Natural killer cell (primary cell): ENCODE data around the gene SLC7A6. TPM values are rescaled to one million over a fixed set of nuclear protein-coding genes. Genes with fewer than 3 reads are reported as not detected.

Source experiments
- ATAC-seq, 3 donors: fragments of 150-1000 bp in 2 of 3; fragments of 200-7000 bp in 1 of 3; cut with Tn5 transposase; 1 replicate in 1 of 3; 2 replicates in 2 of 3; pipeline ENCODE4 v1.10.0; 2021; ENCODE audit warnings: mild to moderate bottlenecking in 2 of 3, moderate library complexity in 2 of 3
- DNase-seq, 2 donors: peaks; one replicate each; pipeline versions ENCODE4 v3.0.0 to v3.0.0-alpha.2; 2013 to 2021; ENCODE audit warnings: mixed read lengths in 1 of 2
- H3K27ac ChIP-seq: one replicate; pipeline ENCODE4 v1.5.1; 2013; ENCODE audit warnings: mild to moderate bottlenecking, low read length
- H3K27me3 ChIP-seq: one replicate; pipeline ENCODE4 v1.6.1; 2013; ENCODE audit warnings: low read length; ENCODE audit not compliant: control insufficient read depth, insufficient read depth
- H3K36me3 ChIP-seq: one replicate; pipeline ENCODE4 v1.6.1; 2013; ENCODE audit warnings: low read length; ENCODE audit not compliant: control insufficient read depth, insufficient read depth
- H3K4me1 ChIP-seq: one replicate; pipeline ENCODE4 v1.6.1; 2013; ENCODE audit warnings: low read length; ENCODE audit not compliant: control insufficient read depth, insufficient read depth
- H3K4me3 ChIP-seq: one replicate; pipeline ENCODE4 v1.5.1; 2013; ENCODE audit warnings: low read length
- H3K9me3 ChIP-seq: one replicate; pipeline ENCODE4 v1.6.1; 2013; ENCODE audit warnings: low read length; ENCODE audit not compliant: control insufficient read depth, insufficient read depth
- H3K27ac Mint-ChIP-seq, 2 donors: one replicate each; pipeline ENCODE4 v1.8.0; 2022; ENCODE audit warnings: mild to moderate bottlenecking in 2 of 2, mixed read lengths in 2 of 2, moderate library complexity in 1 of 2
- H3K27me3 Mint-ChIP-seq, 2 donors: one replicate each; pipeline ENCODE4 v1.8.0; 2022; ENCODE audit warnings: low read depth in 2 of 2, mixed read lengths in 2 of 2
- H3K36me3 Mint-ChIP-seq: one replicate; pipeline ENCODE4 v1.8.0; 2022; ENCODE audit warnings: mixed read lengths
- H3K4me1 Mint-ChIP-seq, 2 donors: one replicate each; pipeline ENCODE4 v1.8.0; 2022; ENCODE audit warnings: mixed read lengths in 2 of 2
- H3K4me3 Mint-ChIP-seq: one replicate; pipeline ENCODE4 v1.8.0; 2022; ENCODE audit warnings: mild to moderate bottlenecking, moderate library complexity, mixed read lengths
- H3K9me3 Mint-ChIP-seq, 2 donors: one replicate each; pipeline ENCODE4 v1.8.0; 2022; ENCODE audit warnings: mixed read lengths in 2 of 2
- CTCF ChIP-seq: fragments of 200-600 bp; IDR thresholded peaks from one replicate; pipeline ENCODE4 v1.8.0; 2022; ENCODE audit warnings: antibody characterized with exemption
- WGBS: methylation state at CpG from one replicate; pipeline ENCODE4 v1.1.7; 2013; ENCODE audit warnings: missing lambda C conversion rate; ENCODE audit not compliant: insufficient coverage; 5-methylcytosine and 5-hydroxymethylcytosine counted together
- intact Hi-C: fragments of 100-400 bp; cut with micrococcal nuclease; formaldehyde crosslinking; loops from one replicate; pipeline ENCODE4 v1.14.2; 2022
- total RNA-seq, 4 donors: library from RNA; stranded (reverse); fragments of 120-200 nt in 1 of 4; gene quantifications; one replicate each; pipeline versions ENCODE4 v1.2.3 to v1.2.4, GENCODE V29; 2013 to 2022

SLC7A6 gene
- total RNA-seq, 3 donors from 2014 or later (not counting 1 experiment from before 2014, with no cell fraction given): 46.6 to 84.9 (median 69.6) TPM

GRCh38 chr16:68331879-68332410, 67.6 kb downstream of the SLC7A6 start:
- H3K9me3 ChIP-seq: no peaks in the 10 kb centered on the region
- H3K4me3 Mint-ChIP-seq: no peak overlapping the region
- H3K4me3 ChIP-seq: no peak overlapping the region
- H3K36me3 Mint-ChIP-seq: no peaks in the 10 kb centered on the region
- peak overlapping the region in 1 of 2 donors; percentile 37 for H3K27ac Mint-ChIP-seq
- H3K27me3 Mint-ChIP-seq: no peaks in the 10 kb centered on the region
- no peaks in the 10 kb centered on the region for H3K9me3 Mint-ChIP-seq
- ATAC-seq (no peak), DNase-seq (no peak)
- intact Hi-C loops: no loop called here
- H3K27ac ChIP-seq: no peak overlapping the region
- 45% methylated on average over 4 of the region's 4 CpGs for WGBS
- no peak for TF ChIP-seq CTCF
- H3K4me1 ChIP-seq: peaks cover 3% of the 10 kb centered on the region
- H3K4me1 Mint-ChIP-seq: peaks cover 6% of the 10 kb centered on the region in 2 donors
- H3K27me3 ChIP-seq: no peaks in the 10 kb centered on the region
- peaks cover 21% of the 10 kb centered on the region for H3K36me3 ChIP-seq

- peak overlapping the region in 1 of 2 donors; percentile 37 for H3K27ac Mint-ChIP-seq
- WGBS: 48% methylated on average over 6 of the region's 7 CpGs
- no peaks in the 10 kb centered on the region for H3K36me3 Mint-ChIP-seq
- Histone ChIP-seq H3K4me3 (no peak overlapping the region), H3K4me1 (peaks cover 3% of the 10 kb centered on the region), H3K9me3 (no peaks in the 10 kb centered on the region), H3K36me3 (peaks cover 25% of the 10 kb centered on the region), H3K27me3 (no peaks in the 10 kb centered on the region), H3K27ac (no peak overlapping the region)
- H3K9me3 Mint-ChIP-seq: no peaks in the 10 kb centered on the region
- no peak for DNase-seq
- no peak overlapping the region for H3K4me3 Mint-ChIP-seq
- intact Hi-C loops: no loop called here
- no peaks in the 10 kb centered on the region for H3K27me3 Mint-ChIP-seq
- no peak for TF ChIP-seq CTCF
- H3K4me1 Mint-ChIP-seq: peaks cover 6% of the 10 kb centered on the region in 2 donors
- no peak for ATAC-seq
These were observed 68.2 kb downstream of the SLC7A6 start for GRCh38 chr16:68332411-68333121.

GRCh38 chr16:68335175-68335574, 70.8 kb downstream of the SLC7A6 start:
- Mint-ChIP-seq H3K36me3 (no peaks in the 10 kb centered on the region), H3K27ac (no peak overlapping the region)
- no peak for DNase-seq

More at GRCh38 chr16:68335175-68335574, 70.8 kb downstream of the SLC7A6 start:
- no peak overlapping the region for H3K4me3 Mint-ChIP-seq
- no peaks in the 10 kb centered on the region for H3K27me3 Mint-ChIP-seq
- intact Hi-C loops: no loop called here
- H3K9me3 Mint-ChIP-seq: no peaks in the 10 kb centered on the region
- Histone ChIP-seq H3K27ac (no peak overlapping the region), H3K4me1 (no peaks in the 10 kb centered on the region), H3K27me3 (no peaks in the 10 kb centered on the region), H3K4me3 (no peak overlapping the region), H3K9me3 (no peaks in the 10 kb centered on the region), H3K36me3 (peaks cover 48% of the 10 kb centered on the region)
- no peaks in the 10 kb centered on the region for H3K4me1 Mint-ChIP-seq
- ATAC-seq: no peak
- WGBS: 97% methylated on average over 4 of the region's 5 CpGs
- TF ChIP-seq CTCF: no peak
